Stimulated activated CD8-positive, alpha-beta memory T cell treated with anti-CD3 and anti-CD28 coated beads, Interleukin-15, amount 100 ng/mL, for 4 hours (primary cell): ENCODE results near the gene XRCC3.
"Not testable (repeated sequence)": the region's sequence is repeated elsewhere in the genome, so short reads cannot be mapped to it uniquely, and the experiment has no call there.

Experiments used
- DNase-seq, 2 donors: peaks; one replicate each; pipeline ENCODE4 v3.0.0-alpha.2; 2020; ENCODE audit warnings: low read depth in 2 of 2

Gene XRCC3

GRCh38 chr14:103668117-103668516, 47.1 kb downstream of the XRCC3 start:
- DNase-seq: no peak

- no peak for DNase-seq
Measured at GRCh38 chr14:103667671-103668070, 47.6 kb downstream of the XRCC3 start.

GRCh38 chr14:103663506-103663905, 51.7 kb downstream of the XRCC3 start:
- DNase-seq: no peak

GRCh38 chr14:103662591-103662990, 52.7 kb downstream of the XRCC3 start:
- no peak for DNase-seq

GRCh38 chr14:103662029-103662428, 53.2 kb downstream of the XRCC3 start:
- no peak for DNase-seq

- no peak for DNase-seq
Measured at GRCh38 chr14:103659631-103660030, 55.6 kb downstream of the XRCC3 start.

GRCh38 chr14:103657471-103657870, 57.8 kb downstream of the XRCC3 start:
- DNase-seq: no peak

- no peak for DNase-seq
Measured at GRCh38 chr14:103656756-103657133, 58.5 kb downstream of the XRCC3 start.

GRCh38 chr14:103656031-103656755, 59.1 kb downstream of the XRCC3 start:
- no peak for DNase-seq

GRCh38 chr14:103654619-103655018, 60.6 kb downstream of the XRCC3 start:
- DNase-seq: no peak

GRCh38 chr14:103653805-103654204, 61.4 kb downstream of the XRCC3 start:
- DNase-seq: no peak

GRCh38 chr14:103653336-103653735, 61.9 kb downstream of the XRCC3 start:
- not testable (repeated sequence) for DNase-seq

GRCh38 chr14:103652806-103653205, 62.4 kb downstream of the XRCC3 start:
- DNase-seq: no peak

GRCh38 chr14:103651585-103651984, 63.7 kb downstream of the XRCC3 start:
- DNase-seq: no peak

GRCh38 chr14:103650213-103650612, 65.0 kb downstream of the XRCC3 start:
- DNase-seq: no peak

GRCh38 chr14:103649001-103649400, 66.2 kb downstream of the XRCC3 start:
- DNase-seq: no peak
